NB4 (cell line): ENCODE measurements around the gene ZBTB20.

ENCODE experiments used
- MYC ChIP-seq: IDR thresholded peaks from 2 replicates; pipeline ENCODE4 v1.6.1; 2011; ENCODE audit warnings: low read depth, low read length
- POLR2A ChIP-seq: IDR thresholded peaks from 2 replicates; pipeline ENCODE4 v1.6.1; 2011; ENCODE audit warnings: mild to moderate bottlenecking; ENCODE audit not compliant: insufficient read length; ENCODE audit errors: extremely low read depth
- TF ChIP-seq, protein P1 (sequence below): IDR thresholded peaks from one replicate; pipeline ENCODE4 v1.5.1; 2012; ENCODE audit warnings: low read depth, low read length
- TF ChIP-seq, protein P2 (sequence below): IDR thresholded peaks from 2 replicates; pipeline ENCODE4 v1.6.1; 2011; ENCODE audit warnings: low read depth, low read length

DNA sequence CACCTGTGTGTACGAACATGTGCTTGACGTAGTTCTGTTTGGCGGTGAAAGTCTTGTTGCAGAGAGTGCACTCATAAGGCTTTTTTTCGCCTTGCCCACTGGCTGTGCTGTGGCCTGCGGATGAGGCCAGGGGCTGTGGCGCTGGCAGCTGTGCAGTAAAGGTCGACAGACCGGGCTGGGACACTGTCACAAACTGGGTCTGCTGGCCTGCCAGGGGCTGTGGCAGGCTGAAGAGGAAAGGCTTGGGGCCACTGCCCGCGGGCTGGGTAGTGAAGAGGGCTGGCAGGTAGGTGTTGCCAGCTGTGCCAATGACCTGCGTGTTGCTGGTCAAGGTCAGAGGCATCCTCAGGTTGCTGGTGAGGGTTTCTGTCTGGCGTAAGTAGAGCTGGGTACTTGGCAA, 796.8 kb downstream of the ZBTB20 start:
- TF ChIP-seq, protein P1, sequence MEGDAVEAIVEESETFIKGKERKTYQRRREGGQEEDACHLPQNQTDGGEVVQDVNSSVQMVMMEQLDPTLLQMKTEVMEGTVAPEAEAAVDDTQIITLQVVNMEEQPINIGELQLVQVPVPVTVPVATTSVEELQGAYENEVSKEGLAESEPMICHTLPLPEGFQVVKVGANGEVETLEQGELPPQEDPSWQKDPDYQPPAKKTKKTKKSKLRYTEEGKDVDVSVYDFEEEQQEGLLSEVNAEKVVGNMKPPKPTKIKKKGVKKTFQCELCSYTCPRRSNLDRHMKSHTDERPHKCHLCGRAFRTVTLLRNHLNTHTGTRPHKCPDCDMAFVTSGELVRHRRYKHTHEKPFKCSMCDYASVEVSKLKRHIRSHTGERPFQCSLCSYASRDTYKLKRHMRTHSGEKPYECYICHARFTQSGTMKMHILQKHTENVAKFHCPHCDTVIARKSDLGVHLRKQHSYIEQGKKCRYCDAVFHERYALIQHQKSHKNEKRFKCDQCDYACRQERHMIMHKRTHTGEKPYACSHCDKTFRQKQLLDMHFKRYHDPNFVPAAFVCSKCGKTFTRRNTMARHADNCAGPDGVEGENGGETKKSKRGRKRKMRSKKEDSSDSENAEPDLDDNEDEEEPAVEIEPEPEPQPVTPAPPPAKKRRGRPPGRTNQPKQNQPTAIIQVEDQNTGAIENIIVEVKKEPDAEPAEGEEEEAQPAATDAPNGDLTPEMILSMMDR: no peak
- TF ChIP-seq POLR2A (no peak), MYC (no peak)
- TF ChIP-seq, protein P2, sequence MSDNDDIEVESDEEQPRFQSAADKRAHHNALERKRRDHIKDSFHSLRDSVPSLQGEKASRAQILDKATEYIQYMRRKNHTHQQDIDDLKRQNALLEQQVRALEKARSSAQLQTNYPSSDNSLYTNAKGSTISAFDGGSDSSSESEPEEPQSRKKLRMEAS: no peak
